ENCODE data around the gene ACAT2.
A peak's percentile ranks its signal among the peaks of the same experiment; 100 is the strongest.
"Not testable (repeated sequence)": the region's sequence is repeated elsewhere in the genome, so short reads cannot be mapped to it uniquely, and the experiment has no call there.

Gene ACAT2

GRCh38 chr6:159777240-159777904 lies 15.5 kb downstream of the ACAT2 start:
- no peak for DNase-seq

GRCh38 chr6:159778131-159778530 lies 16.3 kb downstream of the ACAT2 start:
- no peak for DNase-seq

GRCh38 chr6:159778542-159779103 lies 16.8 kb downstream of the ACAT2 start:
- no peak for DNase-seq

- DNase-seq, result no peak
These were observed 26.4 kb downstream of the ACAT2 start for GRCh38 chr6:159788276-159788675.

GRCh38 chr6:159788753-159789376 lies 27.0 kb downstream of the ACAT2 start:
- DNase-seq, result no peak

- DNase-seq, result peak; percentile 95
These were observed 27.7 kb downstream of the ACAT2 start, which contains the start of gene TCP1 for GRCh38 chr6:159789377-159790148. TCP1 (minus strand) TSS chr6:159789602; CDS start chr6:159789468, 134 bp downstream.

GRCh38 chr6:159790149-159790955 lies 28.5 kb downstream of the ACAT2 start, which contains the start of gene MRPL18:
MRPL18 (plus strand) TSS chr6:159790467; CDS start chr6:159790588, 121 bp downstream.
- DNase-seq, result peak; percentile 82

- DNase-seq, result no peak
These were observed 29.2 kb downstream of the ACAT2 start for GRCh38 chr6:159790956-159791598.

GRCh38 chr6:159794976-159795375 lies 33.1 kb downstream of the ACAT2 start:
- not testable (repeated sequence) for DNase-seq

- DNase-seq, result no peak
These were observed 35.7 kb downstream of the ACAT2 start for GRCh38 chr6:159797554-159797953.

- DNase-seq, result no peak
These were observed 38.5 kb downstream of the ACAT2 start, which contains the start of gene PNLDC1 for GRCh38 chr6:159800141-159800865. PNLDC1 (plus strand) TSS chr6:159800276; CDS start chr6:159800308, 32 bp downstream.

- DNase-seq, result no peak
These were observed 40.1 kb downstream of the ACAT2 start for GRCh38 chr6:159801935-159802334.

- no peak for DNase-seq
These were observed 42.7 kb downstream of the ACAT2 start for GRCh38 chr6:159804504-159804903.

- no peak for DNase-seq
These were observed 43.7 kb downstream of the ACAT2 start for GRCh38 chr6:159805440-159806020.

GRCh38 chr6:159806021-159806458 lies 44.2 kb downstream of the ACAT2 start:
- no peak for DNase-seq

GRCh38 chr6:159807150-159807858 lies 45.5 kb downstream of the ACAT2 start:
- no peak for DNase-seq

GRCh38 chr6:159808647-159809046 lies 46.8 kb downstream of the ACAT2 start:
- no peak for DNase-seq

- no peak for DNase-seq
These were observed 47.3 kb downstream of the ACAT2 start for GRCh38 chr6:159809149-159809548.

- no peak for DNase-seq
These were observed 51.9 kb downstream of the ACAT2 start for GRCh38 chr6:159813781-159814180.

- no peak for DNase-seq
These were observed 53.6 kb downstream of the ACAT2 start for GRCh38 chr6:159815410-159815809.

Measured in T1000 (cell line).